ENCODE results near the gene PEX16.

Gene PEX16

GRCh38 chr11:45917286-45917622 is 423 bp downstream of the PEX16 start:
- TF ChIP-seq, protein P1, sequence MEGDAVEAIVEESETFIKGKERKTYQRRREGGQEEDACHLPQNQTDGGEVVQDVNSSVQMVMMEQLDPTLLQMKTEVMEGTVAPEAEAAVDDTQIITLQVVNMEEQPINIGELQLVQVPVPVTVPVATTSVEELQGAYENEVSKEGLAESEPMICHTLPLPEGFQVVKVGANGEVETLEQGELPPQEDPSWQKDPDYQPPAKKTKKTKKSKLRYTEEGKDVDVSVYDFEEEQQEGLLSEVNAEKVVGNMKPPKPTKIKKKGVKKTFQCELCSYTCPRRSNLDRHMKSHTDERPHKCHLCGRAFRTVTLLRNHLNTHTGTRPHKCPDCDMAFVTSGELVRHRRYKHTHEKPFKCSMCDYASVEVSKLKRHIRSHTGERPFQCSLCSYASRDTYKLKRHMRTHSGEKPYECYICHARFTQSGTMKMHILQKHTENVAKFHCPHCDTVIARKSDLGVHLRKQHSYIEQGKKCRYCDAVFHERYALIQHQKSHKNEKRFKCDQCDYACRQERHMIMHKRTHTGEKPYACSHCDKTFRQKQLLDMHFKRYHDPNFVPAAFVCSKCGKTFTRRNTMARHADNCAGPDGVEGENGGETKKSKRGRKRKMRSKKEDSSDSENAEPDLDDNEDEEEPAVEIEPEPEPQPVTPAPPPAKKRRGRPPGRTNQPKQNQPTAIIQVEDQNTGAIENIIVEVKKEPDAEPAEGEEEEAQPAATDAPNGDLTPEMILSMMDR (IDR thresholded peaks at IDR 0.05; ENCODE audit: low read depth, low read length, poor library complexity, severe bottlenecking), result no peak
- TF ChIP-seq EZH2phosphoT487 (IDR thresholded peaks at IDR 0.05; ENCODE audit: borderline replicate concordance, low read length), result no peak
- peaks cover 16% of the 10 kb centered on the region for H4K20me1 ChIP-seq (ENCODE audit: control insufficient read depth, insufficient read depth, low read depth, low read length)

GRCh38 chr11:45915446-45915845 is 2.2 kb downstream of the PEX16 start:
- peaks cover 13% of the 10 kb centered on the region for H4K20me1 ChIP-seq (ENCODE audit: control insufficient read depth, insufficient read depth, low read depth, low read length)
- no peaks in the 10 kb centered on the region for H3K9me3 ChIP-seq (ENCODE audit: control insufficient read depth, insufficient read depth, low read length)
- peaks cover 36% of the 10 kb centered on the region for H3K4me1 ChIP-seq (ENCODE audit: control insufficient read depth, low read length)
- TF ChIP-seq EZH2phosphoT487 (IDR thresholded peaks at IDR 0.05; ENCODE audit: borderline replicate concordance, low read length), result no peak
- TF ChIP-seq, protein P1 (IDR thresholded peaks at IDR 0.05; ENCODE audit: low read depth, low read length, poor library complexity, severe bottlenecking), result no peak
- peaks cover 24% of the 10 kb centered on the region for H3K79me2 ChIP-seq (ENCODE audit: control insufficient read depth, low read length)
- peaks cover 13% of the 10 kb centered on the region for H3F3A ChIP-seq (ENCODE audit: control insufficient read depth, insufficient read depth)
- H3K27me3 ChIP-seq (ENCODE audit: control insufficient read depth, low read length), result no peaks in the 10 kb centered on the region
- H3K27ac ChIP-seq (ENCODE audit: low read depth, low read length), result no peak overlapping the region
- H3K4me3 ChIP-seq (ENCODE audit: low read length), result no peak overlapping the region
- no peaks in the 10 kb centered on the region for H3K9me2 ChIP-seq (replicated peaks; ENCODE audit: control insufficient read depth, low read length)
- peaks cover 47% of the 10 kb centered on the region for H3K36me3 ChIP-seq (ENCODE audit: control insufficient read depth, low read length)
- H3K4me2 ChIP-seq (ENCODE audit: low read length), result no peak overlapping the region

More at GRCh38 chr11:45917286-45917622, 423 bp downstream of the PEX16 start:
- Histone ChIP-seq H3F3A (ENCODE audit: control insufficient read depth, insufficient read depth) (peaks cover 24% of the 10 kb centered on the region), H3K36me3 (ENCODE audit: control insufficient read depth, low read length) (peaks cover 43% of the 10 kb centered on the region), H3K4me1 (ENCODE audit: control insufficient read depth, low read length) (peaks cover 54% of the 10 kb centered on the region), H3K4me3 (ENCODE audit: low read length) (peak overlapping the region; percentile 100), H3K9me2 (replicated peaks; ENCODE audit: control insufficient read depth, low read length) (no peaks in the 10 kb centered on the region), H3K9me3 (ENCODE audit: control insufficient read depth, insufficient read depth, low read length) (no peaks in the 10 kb centered on the region), H3K79me2 (ENCODE audit: control insufficient read depth, low read length) (peaks cover 24% of the 10 kb centered on the region), H3K27ac (ENCODE audit: low read depth, low read length) (peak overlapping the region; percentile 84), H3K4me2 (ENCODE audit: low read length) (peak overlapping the region; percentile 92), H3K27me3 (ENCODE audit: control insufficient read depth, low read length) (no peaks in the 10 kb centered on the region)

- H3K79me2 ChIP-seq (ENCODE audit: control insufficient read depth, low read length), result peaks cover 24% of the 10 kb centered on the region
- peaks cover 6% of the 10 kb centered on the region for H3F3A ChIP-seq (ENCODE audit: control insufficient read depth, insufficient read depth)
- H3K4me1 ChIP-seq (ENCODE audit: control insufficient read depth, low read length), result peaks cover 22% of the 10 kb centered on the region
- H3K4me2 ChIP-seq (ENCODE audit: low read length), result no peak overlapping the region
- TF ChIP-seq, protein P1 (IDR thresholded peaks at IDR 0.05; ENCODE audit: low read depth, low read length, poor library complexity, severe bottlenecking), result no peak
- no peak for TF ChIP-seq EZH2phosphoT487 (IDR thresholded peaks at IDR 0.05; ENCODE audit: borderline replicate concordance, low read length)
- H3K9me2 ChIP-seq (replicated peaks; ENCODE audit: control insufficient read depth, low read length), result no peaks in the 10 kb centered on the region
- no peak overlapping the region for H3K27ac ChIP-seq (ENCODE audit: low read depth, low read length)
- H3K36me3 ChIP-seq (ENCODE audit: control insufficient read depth, low read length), result peaks cover 56% of the 10 kb centered on the region
- H3K9me3 ChIP-seq (ENCODE audit: control insufficient read depth, insufficient read depth, low read length), result no peaks in the 10 kb centered on the region
- H4K20me1 ChIP-seq (ENCODE audit: control insufficient read depth, insufficient read depth, low read depth, low read length), result peaks cover 13% of the 10 kb centered on the region
- H3K4me3 ChIP-seq (ENCODE audit: low read length), result no peak overlapping the region
- no peaks in the 10 kb centered on the region for H3K27me3 ChIP-seq (ENCODE audit: control insufficient read depth, low read length)
Measured at GRCh38 chr11:45913942-45914635, 3.6 kb downstream of the PEX16 start.
